CD4-positive, alpha-beta T cell treated with Interleukin-17A for 4 hours (primary cell): Measurements from ENCODE around the gene TBXAS1.
A peak's percentile ranks its signal among the peaks of the same experiment; 100 is the strongest.

Experiments
- DNase-seq: peaks from one replicate; pipeline ENCODE4 v3.0.0-alpha.2; 2020; ENCODE audit warnings: mixed read lengths

TBXAS1 gene

DNA sequence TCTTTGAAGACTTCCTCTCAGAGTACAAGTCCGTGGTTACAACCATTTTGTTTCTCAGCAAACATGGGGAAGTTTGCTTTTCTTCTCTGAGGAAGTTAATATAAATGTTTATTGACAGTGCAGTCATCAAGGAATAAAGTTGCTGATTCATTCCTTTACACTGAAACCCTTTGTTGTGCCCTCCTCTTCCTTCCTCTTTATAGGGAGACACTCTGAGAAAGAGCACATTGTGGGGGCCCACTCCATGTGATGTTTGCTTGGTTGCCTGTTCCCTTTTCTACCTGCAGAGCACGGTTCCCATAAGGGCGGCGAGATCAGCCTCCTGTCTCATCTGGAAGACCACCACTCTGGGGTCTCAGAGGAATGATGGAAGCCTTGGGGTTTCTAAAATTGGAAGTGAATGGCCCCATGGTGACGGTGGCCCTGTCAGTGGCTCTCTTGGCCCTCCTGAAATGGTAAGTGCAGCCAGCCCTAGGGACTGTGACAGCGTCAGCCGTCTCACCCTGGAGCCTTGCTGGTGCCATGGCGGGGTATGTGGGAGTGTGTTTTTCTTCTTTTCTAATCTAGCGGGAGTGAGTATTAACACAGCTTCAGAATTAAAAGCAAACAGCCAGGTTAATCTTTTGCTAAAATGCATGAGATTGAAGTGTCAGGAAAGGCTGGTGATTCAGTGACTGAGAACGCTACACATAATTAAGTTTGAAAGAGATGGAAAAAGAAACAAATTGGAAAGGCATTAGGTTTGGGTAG is at the start of gene TBXAS1:
TBXAS1 (plus strand) TSS at position 240 of the 750 bp plus-strand sequence; CDS start at position 367, 127 bp downstream.
- DNase-seq = peak; percentile 13

DNA sequence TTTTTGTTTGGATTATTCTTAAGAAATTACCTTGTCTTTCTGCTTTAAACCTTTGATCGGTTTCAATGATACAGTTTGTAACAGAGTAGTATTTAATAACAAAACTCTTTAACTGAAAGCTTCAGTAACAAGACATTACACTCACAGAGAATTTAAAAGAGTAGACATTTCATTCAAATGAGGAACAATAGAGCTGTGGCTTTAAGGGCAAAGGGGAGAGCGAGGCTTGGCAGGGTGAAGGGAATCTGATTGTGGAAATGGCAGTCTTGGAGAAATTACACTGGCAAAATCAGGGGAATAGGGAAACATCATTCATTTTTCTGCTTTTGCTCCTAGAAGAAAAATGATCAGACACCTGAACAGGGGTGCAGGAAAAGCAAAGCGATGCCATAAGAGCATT is 46.1 kb upstream of the TBXAS1 start:
- DNase-seq = no peak

DNA sequence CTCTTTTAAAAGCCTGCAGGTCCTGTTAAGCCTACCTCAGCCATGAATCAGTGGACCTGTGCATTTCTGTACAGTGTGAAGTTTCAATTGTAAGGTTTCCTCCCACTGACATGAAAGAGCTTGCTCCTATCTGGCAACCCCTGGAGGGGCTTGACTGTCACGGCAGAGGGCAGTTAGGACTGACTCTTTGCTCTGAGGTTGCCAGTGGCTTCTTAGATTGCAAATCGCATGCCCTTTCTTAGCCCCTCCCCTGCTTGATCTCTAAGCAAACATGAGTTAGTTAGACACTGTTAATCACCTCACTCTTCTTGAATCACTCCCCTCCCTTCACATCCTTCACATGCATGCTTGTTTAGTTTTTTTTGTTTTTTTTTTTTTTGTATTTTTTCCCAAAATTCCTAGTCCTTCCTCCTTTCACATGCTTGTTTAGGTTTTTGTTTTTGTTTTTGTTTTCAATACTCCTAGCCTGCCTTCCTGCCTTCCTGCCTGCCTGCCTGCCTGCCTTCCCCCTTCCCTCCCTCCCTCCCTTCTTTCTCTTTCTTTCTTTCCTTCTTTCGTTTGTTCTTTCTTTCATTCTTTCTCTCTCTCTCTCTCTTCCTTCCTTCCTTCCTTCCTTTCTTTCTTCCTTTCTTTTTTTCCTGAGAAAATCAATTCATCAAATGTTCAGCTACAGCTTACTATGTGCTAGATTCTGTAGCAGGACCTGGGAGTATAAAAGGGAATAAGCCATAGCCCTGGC is 45.2 kb upstream of the TBXAS1 start:
- DNase-seq = no peak

DNA sequence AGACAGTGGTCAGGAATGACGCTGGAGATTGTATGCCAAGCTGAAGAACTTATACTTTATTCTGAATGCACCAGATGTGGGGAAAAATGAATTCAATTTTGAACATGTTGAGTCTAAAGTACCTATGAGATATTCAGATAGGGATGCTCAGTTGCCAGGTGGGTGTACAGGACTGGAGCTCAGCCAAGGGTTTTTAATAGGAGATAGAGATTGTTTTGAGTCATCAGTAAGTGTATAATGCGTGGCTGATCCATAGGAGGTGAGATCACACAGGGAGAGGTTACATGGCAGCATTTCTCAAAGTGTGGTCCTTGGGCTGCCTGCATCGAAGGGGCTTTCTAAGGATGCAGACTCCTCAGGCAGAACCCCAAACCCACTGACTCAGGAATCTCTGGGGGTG is 44.4 kb upstream of the TBXAS1 start:
- DNase-seq = no peak

DNA sequence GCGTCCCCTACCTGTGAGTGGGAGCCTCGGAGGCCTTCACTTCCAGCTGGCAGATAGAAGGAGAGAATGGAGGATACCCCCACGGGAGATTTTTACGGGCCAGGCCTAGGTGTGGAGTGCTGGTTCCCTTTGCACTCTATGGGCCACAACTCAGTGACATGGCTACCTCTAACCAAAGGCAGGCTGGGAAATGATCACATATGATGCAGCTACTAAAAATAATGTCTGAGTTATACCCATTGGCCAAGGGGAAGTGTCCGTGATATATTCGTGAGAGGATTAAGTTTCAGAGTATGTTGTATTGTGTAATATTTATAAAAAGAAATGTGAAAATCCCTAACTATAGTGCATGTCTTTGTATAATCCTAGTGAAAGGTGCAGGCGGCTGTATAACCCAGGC is 37.7 kb upstream of the TBXAS1 start:
- no peak for DNase-seq

DNA sequence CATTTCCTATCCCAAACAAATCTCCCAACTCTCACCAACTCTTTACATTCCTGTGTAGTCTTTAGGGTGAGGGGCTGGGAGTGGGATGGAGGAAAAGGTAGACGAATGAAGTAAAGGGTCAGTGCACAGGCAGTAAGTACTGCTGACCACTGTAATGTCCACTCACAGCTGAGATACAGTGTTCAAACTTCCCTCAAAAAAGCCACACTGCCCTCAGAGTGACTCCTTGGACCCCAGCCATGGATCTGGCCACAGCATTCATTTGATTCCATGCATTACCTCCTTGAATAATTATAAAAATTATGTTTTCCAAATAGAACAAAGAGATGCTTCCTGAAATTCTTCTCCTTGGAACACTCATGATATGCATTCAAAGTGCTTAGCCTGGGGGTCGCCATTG is 31.5 kb upstream of the TBXAS1 start:
- DNase-seq = no peak

DNA sequence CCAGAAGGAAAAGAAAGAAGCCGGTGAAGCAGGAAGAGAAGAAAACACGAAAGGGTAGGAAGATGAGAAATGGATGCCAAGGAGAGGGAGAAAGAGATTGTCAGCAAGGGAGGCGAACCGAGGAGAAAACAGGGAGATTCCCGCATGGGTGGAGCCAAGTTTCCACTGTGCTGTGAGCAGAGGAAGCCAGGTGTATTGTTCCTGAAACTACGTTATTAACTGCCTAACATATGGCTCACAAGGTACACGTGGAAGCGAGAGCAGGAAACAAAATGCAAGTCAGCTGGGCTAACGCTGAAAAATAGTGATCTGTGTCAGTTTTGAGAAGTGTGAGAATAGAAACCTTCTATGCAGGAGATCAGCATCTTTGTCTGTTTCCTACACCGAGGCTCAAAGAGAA is 30.8 kb upstream of the TBXAS1 start:
- no peak for DNase-seq

DNA sequence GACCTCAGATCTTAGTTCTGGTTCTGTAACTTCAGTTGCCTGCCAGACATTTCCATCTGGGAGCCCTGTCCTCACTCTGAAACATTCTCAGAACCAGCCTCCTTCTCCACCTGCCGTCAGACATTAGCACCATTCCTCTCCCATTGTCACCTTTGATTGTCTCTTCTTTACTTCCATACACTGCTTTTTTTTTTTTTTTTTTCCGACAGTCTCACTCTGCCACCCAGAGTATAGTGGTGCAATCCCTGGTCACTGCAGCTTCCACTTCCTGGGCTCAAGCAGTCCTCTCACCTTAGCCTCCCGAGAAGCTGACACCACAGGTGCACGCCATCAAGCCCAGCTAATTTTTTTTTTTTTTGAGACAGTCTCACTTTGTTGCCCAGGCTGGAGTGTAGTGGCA is 30.2 kb upstream of the TBXAS1 start:
- DNase-seq = no peak

DNA sequence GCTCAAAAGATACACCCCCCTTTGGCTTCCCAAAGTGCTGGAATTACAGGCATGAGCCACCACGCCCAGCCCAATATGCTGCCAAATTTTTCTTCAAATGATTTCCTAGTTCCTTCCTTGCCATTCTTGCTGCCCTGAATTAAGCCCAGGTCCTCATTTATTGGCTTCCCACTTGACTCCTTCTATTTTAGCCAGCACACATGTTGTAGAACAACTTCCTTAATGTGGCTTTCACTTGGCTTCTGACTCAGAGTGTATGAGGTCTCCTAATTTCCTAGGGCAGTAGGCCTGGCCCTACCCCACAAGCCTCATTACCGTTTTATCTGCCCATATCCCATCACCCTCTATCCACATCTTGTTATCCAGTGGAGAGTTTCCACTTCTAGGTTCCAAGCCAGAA is 29.5 kb upstream of the TBXAS1 start:
- DNase-seq = no peak

DNA sequence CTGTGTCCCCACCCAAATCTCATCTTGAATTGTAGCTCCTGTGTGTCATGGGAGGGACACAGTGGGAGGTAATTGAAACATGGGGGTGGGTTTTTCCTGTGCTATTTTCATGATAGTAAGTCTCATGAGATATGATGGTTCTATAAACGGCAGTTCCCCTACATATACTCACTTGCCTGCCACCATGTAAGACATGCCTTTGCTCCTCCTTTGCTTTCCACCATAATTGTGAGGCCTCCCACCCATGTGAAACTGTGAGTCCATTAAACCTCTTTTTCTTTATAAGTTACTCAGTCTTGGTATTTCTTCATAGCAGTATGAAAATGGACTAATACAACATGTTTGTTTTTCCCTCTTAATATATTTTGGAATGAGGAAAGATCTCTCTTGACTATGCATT is 24.5 kb upstream of the TBXAS1 start:
- DNase-seq = no peak

DNA sequence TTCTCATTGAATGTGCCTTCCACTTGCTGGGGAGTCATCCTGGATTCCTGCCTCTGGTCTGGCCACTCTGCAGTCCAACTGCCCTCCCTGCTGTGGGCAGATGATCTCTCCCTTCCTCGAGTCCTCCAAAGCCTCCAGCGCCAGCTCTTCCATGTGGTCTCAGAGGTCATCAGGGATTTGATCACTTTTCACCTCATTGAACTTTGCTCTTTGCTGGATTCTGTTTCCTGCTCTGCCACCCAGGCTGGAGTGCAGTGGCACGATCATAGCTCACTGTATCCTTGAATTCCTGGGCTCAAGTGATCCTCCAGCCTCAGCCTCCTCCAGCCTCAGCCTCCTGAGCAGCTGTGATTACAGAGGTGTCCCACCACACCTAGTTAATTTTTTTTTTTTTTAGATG is 22.1 kb upstream of the TBXAS1 start:
- DNase-seq = no peak

DNA sequence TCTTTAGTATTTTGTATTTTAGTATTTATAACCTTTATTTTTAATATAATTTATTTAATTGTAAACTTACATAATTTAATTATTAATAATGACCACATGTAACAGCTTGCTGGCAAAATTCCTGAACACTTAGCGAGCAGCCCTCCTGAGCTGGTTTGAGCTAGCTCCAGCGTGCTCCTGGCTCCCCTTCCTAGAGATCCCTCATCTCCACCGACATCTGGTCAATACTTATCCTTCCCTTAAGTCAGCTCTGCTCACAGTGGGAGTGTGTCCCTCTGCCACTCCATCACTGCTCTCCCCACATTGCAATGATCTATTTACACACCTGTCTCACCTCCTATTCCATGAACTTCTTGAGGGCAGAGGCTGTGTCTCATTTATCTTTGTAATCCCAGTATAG is 20.6 kb upstream of the TBXAS1 start:
- DNase-seq = no peak

DNA sequence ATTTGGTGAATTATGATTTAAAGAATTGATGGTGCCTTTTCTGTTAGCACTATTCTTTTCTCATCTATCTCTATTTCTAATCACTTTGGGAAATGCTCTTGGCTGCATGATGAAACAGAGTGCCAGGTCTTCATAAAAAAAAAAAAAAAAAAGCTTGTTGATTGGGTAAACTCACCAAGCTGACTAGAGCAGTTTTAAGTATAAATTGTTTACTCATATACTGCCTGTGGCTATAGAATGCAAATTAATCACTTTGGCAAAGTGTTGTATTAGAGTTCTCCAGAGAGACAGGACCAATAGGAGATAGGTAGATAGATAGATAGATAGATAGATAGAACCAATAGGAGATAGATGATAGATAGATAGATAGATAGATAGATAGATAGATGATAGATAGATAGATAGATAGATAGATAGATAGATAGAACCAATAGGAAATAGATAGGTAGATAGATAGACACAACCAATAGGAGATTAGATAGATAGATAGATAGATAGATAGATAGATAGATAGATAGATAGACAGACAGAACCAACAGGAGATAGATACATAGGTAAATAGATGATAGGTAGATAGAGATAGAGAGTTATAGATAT is 20.1 kb upstream of the TBXAS1 start:
- DNase-seq = no peak

DNA sequence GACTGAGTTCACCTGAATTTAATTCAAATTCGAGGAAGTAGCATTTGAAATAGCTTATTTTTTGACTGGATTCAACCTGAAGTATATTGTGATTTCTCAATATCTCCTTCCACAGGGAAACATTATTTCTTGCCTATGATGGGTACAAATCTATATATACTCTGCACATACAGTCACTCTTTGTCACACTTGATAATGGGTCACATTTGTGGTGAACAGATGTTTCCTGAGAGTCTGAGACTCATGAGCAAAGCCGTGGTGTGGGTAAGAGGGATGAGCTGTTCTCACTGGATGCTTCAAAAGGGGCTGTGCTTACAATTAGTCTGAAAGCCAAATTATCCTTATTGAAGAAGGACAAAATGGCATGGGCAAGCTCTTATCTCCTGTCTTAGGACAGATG is 18.0 kb upstream of the TBXAS1 start:
- DNase-seq = no peak

DNA sequence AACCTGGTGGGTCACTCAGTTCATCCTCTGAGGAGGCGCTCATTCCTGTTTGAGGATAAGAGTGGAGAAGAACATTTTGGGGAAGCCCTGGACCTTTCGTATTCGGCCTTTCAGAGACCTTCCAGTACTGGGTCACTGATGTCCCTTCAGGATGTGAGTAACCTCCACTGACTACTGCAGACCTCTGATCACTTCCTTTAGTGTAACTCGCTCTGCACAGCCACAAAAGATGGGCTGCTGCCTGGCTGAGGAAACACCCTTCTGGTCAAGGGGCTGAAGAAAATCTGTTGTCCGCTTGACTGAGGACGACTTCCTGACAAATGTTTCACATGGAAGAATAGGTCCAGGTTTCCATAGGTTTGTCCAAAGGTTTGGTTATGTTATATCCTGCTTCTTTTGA is 15.9 kb upstream of the TBXAS1 start:
- DNase-seq = no peak

DNA sequence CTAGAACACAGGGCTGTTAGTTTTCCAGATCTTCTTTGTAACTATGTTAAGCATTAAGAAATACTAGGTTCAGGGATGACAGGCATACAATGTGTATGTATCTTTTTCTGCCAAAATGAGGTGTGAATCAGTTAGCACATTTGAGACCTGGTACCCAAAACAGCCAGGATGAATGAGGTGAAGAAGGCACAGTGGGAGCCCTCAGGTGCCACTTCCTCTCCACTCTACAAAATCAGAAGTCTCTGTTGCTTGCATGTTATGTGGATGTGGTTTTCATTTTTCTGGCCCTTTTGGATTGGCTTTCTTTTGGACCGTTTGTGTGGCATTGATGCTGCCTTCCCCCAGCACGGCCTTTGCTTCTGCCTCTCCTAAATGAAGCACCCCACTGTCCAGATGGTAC is 15.4 kb upstream of the TBXAS1 start:
- DNase-seq = no peak

DNA sequence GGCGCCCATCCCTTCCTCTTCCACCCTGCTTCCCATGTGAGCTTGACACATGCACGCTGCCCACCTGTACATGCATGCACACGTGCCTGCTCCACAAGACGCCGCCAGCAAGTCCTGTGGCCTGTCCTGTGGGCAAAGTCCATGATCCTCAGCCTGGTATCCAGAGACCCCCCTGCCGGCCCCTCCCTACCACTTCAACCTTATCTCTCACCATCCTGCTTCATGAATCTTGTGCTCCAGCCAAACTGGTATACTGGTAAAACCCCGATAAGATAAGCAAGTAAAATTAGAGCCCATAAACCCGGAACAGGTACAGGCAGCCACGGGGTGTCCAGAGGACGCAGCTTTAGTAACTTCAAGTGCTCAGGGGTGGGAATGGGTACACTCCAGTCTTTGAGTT is 11.8 kb upstream of the TBXAS1 start:
- no peak for DNase-seq

DNA sequence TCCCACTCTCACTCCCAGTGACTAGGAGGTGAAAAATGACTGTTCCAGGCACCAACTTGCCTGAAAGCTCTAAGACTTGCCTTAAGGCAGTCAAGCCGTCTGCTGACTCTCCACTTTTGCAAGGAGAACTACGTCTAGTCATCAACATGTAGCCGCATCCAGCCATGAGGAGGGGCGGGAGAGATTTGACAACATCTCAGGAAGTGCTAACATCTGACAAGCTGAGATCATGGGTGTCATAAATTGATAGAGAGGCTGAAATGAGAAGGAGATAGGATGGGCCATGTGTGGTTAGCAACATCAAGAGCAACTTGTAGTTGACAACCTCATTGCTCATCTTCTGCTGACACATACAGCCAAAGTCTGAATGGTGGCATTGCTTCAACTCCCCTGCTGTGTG is 9.0 kb upstream of the TBXAS1 start:
- no peak for DNase-seq

DNA sequence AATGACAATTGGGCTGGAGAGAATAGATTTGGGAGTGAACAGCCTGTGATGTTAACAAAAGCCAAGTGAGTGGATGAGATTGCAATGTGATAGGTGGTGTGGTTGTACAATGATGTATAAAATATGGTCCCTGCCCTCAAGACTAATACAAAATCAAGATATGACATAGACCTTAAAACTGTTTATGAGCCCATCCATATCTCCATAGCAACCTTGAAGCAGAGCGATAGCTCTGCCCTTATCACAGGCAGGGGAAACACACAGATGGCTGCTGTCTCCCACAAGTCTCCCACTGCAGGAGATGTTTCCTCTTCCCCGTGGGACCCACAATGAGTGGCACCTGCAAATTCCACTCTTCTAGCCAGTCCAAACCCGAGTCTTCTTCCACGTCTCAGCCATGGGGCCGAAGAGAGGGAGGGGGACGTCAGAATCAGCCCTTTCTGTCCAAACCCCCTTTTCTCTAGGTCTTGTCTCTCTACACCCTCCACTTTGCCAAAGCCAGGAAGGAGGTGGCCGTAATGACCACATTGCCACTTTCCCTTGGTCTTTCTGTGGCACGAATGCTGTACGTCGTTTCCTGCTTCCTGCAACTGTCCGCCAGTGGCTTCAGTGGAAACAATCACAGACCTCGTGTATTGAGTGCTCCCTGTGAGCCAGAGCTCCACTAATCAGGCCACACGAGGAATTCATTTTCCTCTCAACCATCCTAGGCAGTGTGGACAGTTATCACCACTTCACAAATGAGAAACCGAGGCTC is 7.5 kb upstream of the TBXAS1 start:
- DNase-seq = no peak

DNA sequence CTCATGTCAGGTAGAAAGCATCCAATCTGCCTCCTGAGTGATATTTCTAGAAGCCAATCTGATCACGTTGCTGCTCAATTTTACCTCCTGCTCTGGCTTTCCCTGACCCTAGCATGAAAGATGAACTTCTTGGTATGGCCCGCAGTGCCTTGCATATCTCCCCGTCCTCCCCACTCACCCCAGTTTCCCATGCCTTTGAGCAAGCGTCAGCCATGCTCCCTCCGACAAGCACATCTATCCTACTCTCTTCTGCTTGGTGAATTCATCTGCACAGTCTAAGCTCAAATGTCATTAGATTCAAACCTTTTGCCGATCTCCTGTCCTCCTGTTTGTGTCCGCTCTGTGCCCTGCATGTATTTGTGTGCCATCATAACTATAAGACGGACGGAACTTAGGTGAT is 6.2 kb upstream of the TBXAS1 start:
- no peak for DNase-seq

DNA sequence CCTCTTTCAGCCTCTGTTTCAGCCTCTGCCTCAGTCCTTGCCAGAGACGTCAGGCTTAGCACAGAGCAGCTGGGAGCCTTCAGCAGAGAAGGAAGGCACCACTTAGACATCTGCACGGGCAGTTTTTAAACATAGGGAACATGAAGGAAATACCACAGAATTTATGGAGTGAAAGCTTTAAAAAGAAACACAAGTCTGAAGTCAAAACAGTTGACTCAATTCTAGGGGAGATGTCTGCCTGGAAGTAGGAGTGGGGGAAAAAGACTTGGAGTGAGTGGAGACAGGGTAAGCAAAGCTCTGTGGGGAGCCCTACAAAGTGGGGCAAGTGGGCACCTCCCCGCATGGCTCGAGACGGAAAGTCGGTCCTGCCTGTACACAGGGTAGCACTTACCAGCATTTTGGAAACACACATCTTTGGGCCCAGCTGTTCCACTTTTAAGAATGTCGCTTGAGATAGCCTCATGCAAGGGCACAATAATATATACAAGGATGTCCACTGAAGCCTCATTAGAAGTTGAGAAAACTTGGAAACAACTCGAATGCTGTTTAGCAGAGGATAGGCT is 5.0 kb upstream of the TBXAS1 start:
- DNase-seq = no peak

DNA sequence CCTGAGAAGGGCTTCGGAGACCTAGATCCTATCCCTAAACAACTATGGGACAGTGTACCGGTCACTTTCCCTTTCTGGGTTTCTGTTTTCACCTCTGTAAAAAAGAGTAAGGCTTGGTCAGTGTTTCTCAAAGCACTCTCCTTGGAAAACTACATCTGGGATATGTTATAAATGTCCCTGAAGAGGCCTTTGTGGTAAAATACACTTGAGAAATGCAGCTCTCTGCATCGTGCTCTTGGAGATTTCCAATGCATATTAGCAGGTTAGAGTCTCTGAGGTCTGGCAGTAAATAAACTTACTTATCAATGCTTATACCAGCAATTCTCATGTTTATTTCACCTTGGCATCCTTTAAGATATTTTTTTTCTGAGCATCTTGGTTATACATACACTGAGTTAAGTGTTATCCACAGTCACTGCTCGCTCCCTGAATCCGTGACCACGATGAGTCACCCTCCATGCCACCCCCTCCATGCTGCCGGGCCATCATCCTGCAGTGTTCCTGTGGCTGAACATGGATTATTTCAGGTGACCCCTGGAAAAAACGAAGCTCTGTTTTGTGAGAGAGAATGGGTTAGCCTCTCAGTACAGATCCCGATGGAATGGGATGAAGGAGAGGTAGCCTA is 3.3 kb upstream of the TBXAS1 start:
- no peak for DNase-seq

DNA sequence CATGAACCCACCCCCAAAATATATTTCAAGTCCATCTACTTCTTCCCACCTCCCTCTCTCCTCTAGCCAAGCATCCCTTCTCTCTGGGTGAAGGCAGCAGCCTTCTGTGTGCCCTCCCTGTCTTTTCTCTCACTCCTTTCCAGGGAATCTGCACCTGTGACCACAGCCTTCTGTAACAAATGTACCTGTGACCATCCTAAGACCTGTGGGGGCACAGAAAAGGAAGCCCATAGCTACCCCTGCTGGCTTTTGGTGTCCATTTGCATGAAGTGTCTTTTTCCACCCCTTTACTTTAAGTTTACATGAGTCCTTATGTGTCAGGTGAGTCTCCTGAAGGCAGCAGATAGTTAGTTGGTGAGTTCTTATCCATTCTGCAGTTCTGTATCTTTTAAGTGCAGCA is 2.0 kb upstream of the TBXAS1 start:
- DNase-seq = peak; percentile 28
